Ovary (tissue), 9 donors: ENCODE data around the gene CPXM1. TPM values are rescaled to one million over a fixed set of nuclear protein-coding genes. Genes with fewer than 3 reads are reported as not detected.

Experiments
- DNase-seq, 5 donors: peaks; one replicate each; pipeline ENCODE4 v3.0.0-alpha.2; 2019 to 2020
- H3K27ac ChIP-seq, 2 donors: fragments of 200-600 bp; one replicate each; pipeline versions ENCODE4 v1.5.1 to v1.8.0; 2019 to 2022
- H3K27me3 ChIP-seq: fragments of 200-600 bp; one replicate; pipeline ENCODE4 v1.8.0; 2022
- H3K36me3 ChIP-seq: fragments of 200-600 bp; sonication (generic); one replicate; pipeline ENCODE4 v1.5.1; 2019
- H3K4me1 ChIP-seq: one replicate; pipeline ENCODE4 v1.8.1; 2013; ENCODE audit warnings: mild to moderate bottlenecking, moderate library complexity; ENCODE audit not compliant: insufficient read depth
- H3K4me3 ChIP-seq: fragments of 200-600 bp; sonication (generic); one replicate; pipeline ENCODE4 v1.5.1; 2017
- H3K9me3 ChIP-seq, 2 donors: fragments of 200-600 bp in 1 of 2; sonication (generic) in 1 of 2; one replicate each; pipeline versions ENCODE4 v1.5.1 to v1.8.1; 2013 to 2019; ENCODE audit warnings: mild to moderate bottlenecking in 1 of 2, moderate library complexity in 1 of 2
- EP300 ChIP-seq: sonication (generic); formaldehyde crosslinking; IDR thresholded peaks from one replicate; pipeline ENCODE4 v1.6.1; 2017; ENCODE audit warnings: antibody characterized with exemption
- POLR2A ChIP-seq: fragments of 450-650 bp; IDR thresholded peaks from one replicate; pipeline ENCODE4 v1.6.1; 2017; ENCODE audit warnings: antibody characterized with exemption, mild to moderate bottlenecking, moderate library complexity
- WGBS, 3 donors: extraction: QIAGEN DNeasy Blood & Tissue Kit in 1 of 3; methylation state at CpG; one replicate each; pipeline versions ENCODE4 v1.1.5 to v1.1.7; 2013 to 2017; 5-methylcytosine and 5-hydroxymethylcytosine counted together
- intact Hi-C, 4 donors: fragments of 100-400 bp; cut with DNase I; formaldehyde crosslinking; loops; one replicate each; pipeline versions ENCODE4 v1.11.0 to v1.15.1; 2022 to 2023
- polyA plus RNA-seq, 2 donors: library from polyadenylated mRNA; stranded (reverse); fragments of 200-250 nt in 1 of 2; fragments of 350-450 nt in 1 of 2; fragmentation: Illumina TruSeq in 1 of 2; extraction: RNeasy Lipid Tissue Mini Kit (QIAGEN cat#74804) in 1 of 2; gene quantifications; one replicate each; pipeline ENCODE4 v1.2.3, GENCODE V29; 2013 to 2014
- total RNA-seq, 7 donors: library from RNA; depleted of rRNA in 2 of 7; stranded (reverse); fragments of >200 nt in 2 of 7; fragmentation: NEBNext Ultra II Directional in 3 of 7; extraction: Animal tissue kit (Norgen Biotek cat#: 25700) in 3 of 7; gene quantifications; one replicate each; pipeline versions ENCODE4 v1.1.0 to v1.2.4, GENCODE V29; 2016 to 2023
- TF ChIP-seq, protein P1 (sequence below), 3 donors: fragments of 450-650 bp in 2 of 3; fragments of 200-600 bp in 1 of 3; IDR thresholded peaks; one replicate each; pipeline versions ENCODE4 v1.5.1 to v1.8.0; 2016 to 2022; ENCODE audit warnings: antibody characterized with exemption in 3 of 3, mild to moderate bottlenecking in 1 of 3
- donor health status: DM: no; HTN: no; CAD: no; lungs with moderate emphysema.
- donor health status: DM: no; HTN: no; CAD: no.
- donor health status: Bipolar disorder and iron deficiency.
- donor health status: DM: yes; HTN: yes; CAD: no.
- donor health status: DM: no; HTN: no; CAD: no.
- donor health status: DM: yes; HTN: yes; CAD: no.

The CPXM1 gene
- total and polyA plus RNA-seq, 9 donors = 0.86 to 50.9 (median 28.1) TPM

DNA sequence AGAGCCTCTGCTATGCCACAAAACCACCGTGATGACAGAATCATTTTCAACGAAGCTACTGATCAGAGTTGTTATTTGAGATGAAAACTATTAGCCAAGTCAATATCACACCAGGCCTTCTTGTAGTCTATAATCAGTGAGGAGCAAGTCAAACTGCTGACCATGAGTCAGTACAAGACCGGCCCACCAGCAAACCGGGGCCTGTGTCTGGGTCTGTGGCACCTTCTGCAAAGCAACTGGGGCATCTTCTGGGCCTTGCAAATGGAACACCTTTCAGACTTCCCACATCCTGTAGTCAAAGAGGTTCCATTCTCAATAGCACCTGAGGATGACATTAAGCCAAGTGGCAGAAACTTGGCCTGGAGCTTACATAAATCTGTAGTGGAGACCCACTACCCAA, 38.5 kb downstream of the CPXM1 start:
- TF ChIP-seq, protein P1, sequence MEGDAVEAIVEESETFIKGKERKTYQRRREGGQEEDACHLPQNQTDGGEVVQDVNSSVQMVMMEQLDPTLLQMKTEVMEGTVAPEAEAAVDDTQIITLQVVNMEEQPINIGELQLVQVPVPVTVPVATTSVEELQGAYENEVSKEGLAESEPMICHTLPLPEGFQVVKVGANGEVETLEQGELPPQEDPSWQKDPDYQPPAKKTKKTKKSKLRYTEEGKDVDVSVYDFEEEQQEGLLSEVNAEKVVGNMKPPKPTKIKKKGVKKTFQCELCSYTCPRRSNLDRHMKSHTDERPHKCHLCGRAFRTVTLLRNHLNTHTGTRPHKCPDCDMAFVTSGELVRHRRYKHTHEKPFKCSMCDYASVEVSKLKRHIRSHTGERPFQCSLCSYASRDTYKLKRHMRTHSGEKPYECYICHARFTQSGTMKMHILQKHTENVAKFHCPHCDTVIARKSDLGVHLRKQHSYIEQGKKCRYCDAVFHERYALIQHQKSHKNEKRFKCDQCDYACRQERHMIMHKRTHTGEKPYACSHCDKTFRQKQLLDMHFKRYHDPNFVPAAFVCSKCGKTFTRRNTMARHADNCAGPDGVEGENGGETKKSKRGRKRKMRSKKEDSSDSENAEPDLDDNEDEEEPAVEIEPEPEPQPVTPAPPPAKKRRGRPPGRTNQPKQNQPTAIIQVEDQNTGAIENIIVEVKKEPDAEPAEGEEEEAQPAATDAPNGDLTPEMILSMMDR (IDR thresholded peaks at IDR 0.05) = no peak
- TF ChIP-seq POLR2A (no peak), EP300 (no peak)
- 81 to 83% (median 82%) methylated on average over 4 of the region's 4 CpGs for WGBS, 3 donors
- intact Hi-C loops = no loop called here
- no peak for DNase-seq
- Histone ChIP-seq H3K27me3 (no peaks in the 10 kb centered on the region), H3K4me3 (no peak overlapping the region), H3K36me3 (no peaks in the 10 kb centered on the region), H3K9me3 (no peaks in the 10 kb centered on the region), H3K27ac (no peak overlapping the region), H3K4me1 (no peaks in the 10 kb centered on the region)

GRCh38 chr20:2760952-2761305, 39.5 kb downstream of the CPXM1 start:
- no peak for DNase-seq
- no peaks in the 10 kb centered on the region for H3K27me3 ChIP-seq
- no peak overlapping the region for H3K27ac ChIP-seq
- H3K4me3 ChIP-seq = no peak overlapping the region
- WGBS, 3 donors = 84 to 96% (median 91%) methylated on average over 2 of the region's 2 CpGs
- TF ChIP-seq, protein P1 (IDR thresholded peaks at IDR 0.05) = no peak
- TF ChIP-seq EP300 (no peak), POLR2A (no peak)
- intact Hi-C loops = no loop called here
- no peaks in the 10 kb centered on the region for H3K4me1 ChIP-seq
- H3K36me3 ChIP-seq = no peaks in the 10 kb centered on the region
- no peaks in the 10 kb centered on the region for H3K9me3 ChIP-seq

DNA sequence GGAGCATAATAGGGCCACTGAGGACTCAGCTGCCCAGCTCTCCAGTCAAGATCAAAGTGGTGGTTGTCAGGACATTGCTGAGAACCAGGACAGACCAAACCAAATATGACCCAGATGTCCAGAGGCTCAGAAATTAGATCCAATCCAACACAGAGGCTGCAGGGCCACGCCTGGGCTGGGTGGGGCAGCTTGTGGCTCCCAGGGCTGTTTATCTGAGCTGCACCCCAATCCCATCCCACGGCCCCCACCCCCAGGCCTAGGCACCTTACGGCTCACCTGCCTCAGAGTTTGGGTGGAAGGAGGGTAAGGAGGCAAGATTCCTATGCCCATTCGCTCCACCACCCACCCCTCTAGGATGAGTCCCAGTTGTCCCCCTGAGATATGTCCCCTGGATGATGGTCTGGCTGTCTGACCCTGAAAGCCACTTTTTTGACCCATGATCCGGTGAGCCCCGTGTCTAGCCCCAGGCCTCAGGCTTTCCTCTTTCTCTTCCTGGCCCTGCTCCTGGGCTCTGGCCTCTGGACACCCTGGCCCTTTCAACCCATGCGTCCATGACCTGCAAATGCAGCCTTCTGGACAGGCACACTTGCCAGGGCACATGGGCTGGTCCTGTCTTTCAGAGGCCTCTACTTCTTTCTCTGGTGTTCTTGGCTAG, 40.0 kb downstream of the CPXM1 start:
- H3K27me3 ChIP-seq = no peaks in the 10 kb centered on the region
- no peak overlapping the region for H3K27ac ChIP-seq
- DNase-seq = no peak
- H3K36me3 ChIP-seq = no peaks in the 10 kb centered on the region
- no peaks in the 10 kb centered on the region for H3K9me3 ChIP-seq
- TF ChIP-seq EP300 (no peak), POLR2A (no peak)
- TF ChIP-seq, protein P1 (IDR thresholded peaks at IDR 0.05) = no peak
- no peaks in the 10 kb centered on the region for H3K4me1 ChIP-seq
- intact Hi-C loops = no loop called here
- no peak overlapping the region for H3K4me3 ChIP-seq
- WGBS, 3 donors = 89 to 93% (median 92%) methylated on average over 7 of the region's 7 CpGs

GRCh38 chr20:2759603-2760296, 40.7 kb downstream of the CPXM1 start:
- TF ChIP-seq, protein P1 (IDR thresholded peaks at IDR 0.05) = no peak
- TF ChIP-seq POLR2A (no peak), EP300 (no peak)
- H3K4me3 ChIP-seq = no peak overlapping the region
- 70 to 77% (median 73%) methylated on average over 19 of the region's 19 CpGs for WGBS, 3 donors
- H3K9me3 ChIP-seq = no peaks in the 10 kb centered on the region
- DNase-seq = no peak
- no peaks in the 10 kb centered on the region for H3K27me3 ChIP-seq
- H3K36me3 ChIP-seq = no peaks in the 10 kb centered on the region
- no peaks in the 10 kb centered on the region for H3K4me1 ChIP-seq
- no peak overlapping the region for H3K27ac ChIP-seq
- intact Hi-C loops = loop anchor here in 2 of 4 donors (5.0 to 10.0 kb wide), 3 partner anchors 55 to 93 kb away; partner anchors contain the start of genes C20orf141 (in 1 of the 2), PCED1A (in 1 of the 2), TMEM239 (in 1 of the 2) and VPS16 (in 1 of the 2)
